IPS-20b (cell line): ENCODE data around the gene MET.
"Not testable (repeated sequence)": the region's sequence is repeated elsewhere in the genome, so short reads cannot be mapped to it uniquely, and the experiment has no call there.

Experiments
- H3K27ac ChIP-seq: one replicate; pipeline ENCODE4 v1.5.1; 2013; ENCODE audit warnings: low read length
- H3K27me3 ChIP-seq: 2 replicates; pipeline ENCODE4 v1.6.1; 2013; ENCODE audit warnings: mild to moderate bottlenecking, low read length, inconsistent platforms; ENCODE audit not compliant: insufficient read depth
- H3K36me3 ChIP-seq: 2 replicates; pipeline ENCODE4 v1.6.1; 2013; ENCODE audit warnings: low read depth, mild to moderate bottlenecking, inconsistent platforms, low read length, moderate library complexity; ENCODE audit not compliant: insufficient read depth
- H3K4me1 ChIP-seq: 2 replicates; pipeline ENCODE4 v1.6.1; 2013; ENCODE audit warnings: mild to moderate bottlenecking, control low read depth, inconsistent platforms, low read length, moderate library complexity; ENCODE audit not compliant: insufficient read depth
- H3K4me3 ChIP-seq: 2 replicates; pipeline ENCODE4 v1.5.1; 2013; ENCODE audit warnings: mild to moderate bottlenecking, low read length, inconsistent platforms
- H3K9ac ChIP-seq: 2 replicates; pipeline ENCODE4 v1.6.1; 2013; ENCODE audit warnings: low read depth, mild to moderate bottlenecking, inconsistent platforms, low read length, moderate library complexity
- H3K9me3 ChIP-seq: 2 replicates; pipeline ENCODE4 v1.6.1; 2013; ENCODE audit warnings: mild to moderate bottlenecking, low read depth, low read length, inconsistent platforms; ENCODE audit not compliant: insufficient read depth

The MET gene

DNA sequence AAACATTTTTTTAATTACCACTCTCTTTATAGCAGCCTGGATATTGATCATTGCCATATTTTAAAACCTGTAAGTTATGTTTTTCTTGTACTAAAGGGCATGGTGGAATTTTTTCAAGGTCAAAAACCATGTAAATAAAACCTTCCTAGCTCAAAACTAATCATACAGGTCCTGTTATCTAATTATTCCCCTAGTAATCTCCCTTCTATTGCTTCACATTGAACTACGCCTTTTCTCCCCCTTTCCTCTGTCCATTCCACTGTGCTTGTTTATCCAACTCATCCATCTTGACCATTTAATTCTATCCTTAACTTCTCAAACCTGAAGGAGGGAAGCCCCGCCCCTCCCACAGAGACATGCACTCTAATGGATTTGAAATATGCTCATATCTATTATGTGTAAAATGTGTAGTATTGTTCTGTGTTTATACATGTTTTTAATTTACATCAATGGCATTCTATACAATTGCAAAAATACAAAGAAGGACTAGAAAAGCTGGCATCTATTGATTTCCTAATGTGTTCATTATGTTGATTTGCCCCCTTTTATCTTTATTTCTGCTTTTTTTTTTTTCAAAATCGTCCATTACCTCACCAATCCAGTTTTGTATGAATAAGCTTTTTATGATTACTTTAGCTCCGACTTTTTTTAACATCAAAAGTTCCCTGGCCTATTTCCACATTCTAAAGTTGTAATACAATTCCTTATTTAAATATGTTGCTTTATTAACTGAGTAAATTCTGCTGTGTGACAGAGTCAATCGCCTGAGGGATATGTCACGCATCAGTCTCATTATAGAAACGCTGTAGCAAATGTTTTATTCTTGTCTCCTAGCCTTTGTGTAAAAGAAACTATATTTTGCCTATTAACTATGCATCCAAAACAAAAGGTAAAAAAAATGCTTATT, 61.0 kb downstream of the MET start:
- H3K9ac ChIP-seq = no peak overlapping the region
- no peaks in the 10 kb centered on the region for H3K36me3 ChIP-seq
- H3K27ac ChIP-seq = no peak overlapping the region
- H3K4me1 ChIP-seq = peaks cover 27% of the 10 kb centered on the region; the same call in 1 of the 2 replicates
- H3K27me3 ChIP-seq = no peaks in the 10 kb centered on the region
- no peak overlapping the region for H3K4me3 ChIP-seq
- H3K9me3 ChIP-seq = no peaks in the 10 kb centered on the region

GRCh38 chr7:116733924-116734580, 62.1 kb downstream of the MET start:
- Histone ChIP-seq H3K9ac (no peak overlapping the region), H3K27ac (no peak overlapping the region), H3K36me3 (no peaks in the 10 kb centered on the region), H3K4me1 (peaks cover 34% of the 10 kb centered on the region), H3K4me3 (no peak overlapping the region), H3K27me3 (no peaks in the 10 kb centered on the region), H3K9me3 (no peaks in the 10 kb centered on the region)

DNA sequence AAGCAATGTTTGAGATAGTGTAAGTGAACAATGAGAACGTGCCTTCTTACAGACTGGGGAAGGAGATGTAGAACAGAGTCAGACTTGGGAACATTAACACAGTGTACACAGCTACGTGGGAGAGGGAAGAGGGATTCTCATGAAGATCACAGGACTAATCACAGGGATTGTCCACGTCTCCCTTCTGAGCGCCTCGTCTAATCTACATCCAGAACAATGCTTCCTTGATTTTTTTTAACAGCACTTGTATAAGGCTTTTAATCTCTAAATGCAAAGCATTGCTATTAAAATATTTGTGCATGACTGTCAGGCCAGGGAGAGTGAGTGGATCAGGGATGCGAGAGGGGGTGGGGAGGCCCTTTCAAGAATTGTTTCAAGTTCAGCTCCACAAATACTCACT, 62.7 kb downstream of the MET start:
- Histone ChIP-seq H3K9ac (no peak overlapping the region), H3K27me3 (no peaks in the 10 kb centered on the region), H3K4me3 (no peak overlapping the region), H3K9me3 (no peaks in the 10 kb centered on the region), H3K4me1 (peaks cover 34% of the 10 kb centered on the region), H3K36me3 (no peaks in the 10 kb centered on the region), H3K27ac (no peak overlapping the region)

DNA sequence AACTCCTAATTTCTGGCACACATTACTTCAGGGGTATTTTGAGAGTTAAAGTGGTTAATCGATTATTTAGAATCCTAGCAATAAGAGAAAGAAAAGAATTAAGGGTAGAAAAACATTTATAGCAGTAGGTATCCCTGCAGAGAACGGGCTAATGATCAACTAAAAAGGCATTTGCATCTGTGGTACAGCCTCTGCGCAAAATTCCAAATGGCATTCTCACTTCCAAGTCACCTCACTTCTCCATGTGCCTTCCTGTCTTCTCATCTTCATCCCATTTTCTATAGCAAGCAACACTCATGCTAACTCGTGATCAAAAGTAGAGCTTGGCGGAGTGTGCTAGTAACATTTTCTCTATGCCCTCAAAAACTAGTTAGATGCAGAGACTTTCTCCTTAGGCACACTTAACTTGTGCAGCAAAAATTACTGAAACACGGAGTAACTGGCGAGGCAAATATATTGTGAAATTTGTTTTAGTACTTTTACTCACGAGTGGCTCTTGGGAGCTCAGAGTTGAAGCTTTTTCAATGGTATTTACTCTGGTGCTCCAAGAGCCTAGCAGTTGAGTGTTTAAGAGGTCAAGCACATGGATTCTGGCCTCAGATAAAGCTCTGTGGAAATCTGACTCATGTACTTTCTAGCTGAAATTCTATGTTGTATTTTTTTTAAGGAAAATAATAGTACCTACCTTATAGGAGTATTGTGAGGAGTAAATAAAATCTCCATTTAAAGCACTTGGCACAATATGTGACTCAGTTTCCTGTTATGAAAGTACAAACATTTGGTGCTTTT, 65.1 kb downstream of the MET start:
- H3K4me1 ChIP-seq = peaks cover 34% of the 10 kb centered on the region
- H3K27me3 ChIP-seq = no peaks in the 10 kb centered on the region
- no peak overlapping the region for H3K4me3 ChIP-seq
- H3K27ac ChIP-seq = no peak overlapping the region
- no peak overlapping the region for H3K9ac ChIP-seq
- H3K36me3 ChIP-seq = no peaks in the 10 kb centered on the region
- H3K9me3 ChIP-seq = no peaks in the 10 kb centered on the region

DNA sequence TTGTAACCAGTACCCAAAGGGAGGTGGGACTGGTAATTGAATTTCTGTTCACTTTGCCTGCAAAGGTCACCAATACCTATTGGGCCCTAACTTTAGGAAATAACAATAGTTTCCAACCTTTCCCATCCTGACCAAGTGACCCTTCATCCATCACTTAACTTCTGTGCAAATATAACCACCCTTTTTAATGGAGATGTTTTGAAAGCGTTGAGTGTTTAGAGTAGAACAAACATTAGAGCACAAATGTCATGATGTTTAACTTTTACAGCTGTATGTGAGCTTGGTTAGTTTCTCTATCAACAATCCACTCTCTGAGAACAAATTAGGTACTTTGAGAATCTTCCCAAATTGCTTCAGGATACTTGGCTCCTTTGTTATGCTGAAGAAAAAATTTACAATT, 66.4 kb downstream of the MET start:
- Histone ChIP-seq H3K9me3 (no peaks in the 10 kb centered on the region), H3K9ac (no peak overlapping the region), H3K36me3 (no peaks in the 10 kb centered on the region), H3K4me1 (peaks cover 34% of the 10 kb centered on the region), H3K27me3 (no peaks in the 10 kb centered on the region), H3K27ac (no peak overlapping the region), H3K4me3 (no peak overlapping the region)

- Histone ChIP-seq H3K4me3 (no peak overlapping the region), H3K27ac (no peak overlapping the region), H3K9ac (no peak overlapping the region), H3K4me1 (peaks cover 28% of the 10 kb centered on the region), H3K9me3 (no peaks in the 10 kb centered on the region), H3K27me3 (no peaks in the 10 kb centered on the region), H3K36me3 (no peaks in the 10 kb centered on the region)
Observed at GRCh38 chr7:116739307-116739706, 67.3 kb downstream of the MET start.

DNA sequence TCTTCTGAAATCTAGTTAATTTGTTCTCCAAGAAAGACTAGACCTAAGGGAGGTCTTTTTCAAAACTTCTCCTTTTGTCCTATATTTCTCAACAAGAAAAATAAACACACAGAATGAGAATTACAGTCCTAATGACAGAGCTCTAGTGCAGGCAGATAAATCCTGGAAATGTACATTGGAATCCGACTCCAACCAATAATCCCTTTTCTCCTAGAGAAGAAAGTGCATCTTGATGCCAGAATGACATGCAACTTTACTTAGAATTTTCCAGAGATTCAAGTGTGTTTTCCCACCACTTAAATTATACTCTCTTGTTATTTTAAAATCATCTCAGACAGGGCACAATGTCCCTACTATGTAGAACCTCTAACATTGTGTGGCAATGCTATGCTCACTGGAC, 68.2 kb downstream of the MET start:
- H3K4me3 ChIP-seq = no peak overlapping the region
- H3K27me3 ChIP-seq = no peaks in the 10 kb centered on the region
- H3K9ac ChIP-seq = no peak overlapping the region
- H3K4me1 ChIP-seq = peaks cover 19% of the 10 kb centered on the region
- H3K9me3 ChIP-seq = no peaks in the 10 kb centered on the region
- no peaks in the 10 kb centered on the region for H3K36me3 ChIP-seq
- no peak overlapping the region for H3K27ac ChIP-seq

- no peaks in the 10 kb centered on the region for H3K9me3 ChIP-seq
- H3K36me3 ChIP-seq = no peaks in the 10 kb centered on the region
- H3K4me1 ChIP-seq = peaks cover 19% of the 10 kb centered on the region
- no peaks in the 10 kb centered on the region for H3K27me3 ChIP-seq
- H3K4me3 ChIP-seq = no peak overlapping the region
- no peak overlapping the region for H3K27ac ChIP-seq
- no peak overlapping the region for H3K9ac ChIP-seq
Observed at GRCh38 chr7:116740755-116741462, 68.9 kb downstream of the MET start.

DNA sequence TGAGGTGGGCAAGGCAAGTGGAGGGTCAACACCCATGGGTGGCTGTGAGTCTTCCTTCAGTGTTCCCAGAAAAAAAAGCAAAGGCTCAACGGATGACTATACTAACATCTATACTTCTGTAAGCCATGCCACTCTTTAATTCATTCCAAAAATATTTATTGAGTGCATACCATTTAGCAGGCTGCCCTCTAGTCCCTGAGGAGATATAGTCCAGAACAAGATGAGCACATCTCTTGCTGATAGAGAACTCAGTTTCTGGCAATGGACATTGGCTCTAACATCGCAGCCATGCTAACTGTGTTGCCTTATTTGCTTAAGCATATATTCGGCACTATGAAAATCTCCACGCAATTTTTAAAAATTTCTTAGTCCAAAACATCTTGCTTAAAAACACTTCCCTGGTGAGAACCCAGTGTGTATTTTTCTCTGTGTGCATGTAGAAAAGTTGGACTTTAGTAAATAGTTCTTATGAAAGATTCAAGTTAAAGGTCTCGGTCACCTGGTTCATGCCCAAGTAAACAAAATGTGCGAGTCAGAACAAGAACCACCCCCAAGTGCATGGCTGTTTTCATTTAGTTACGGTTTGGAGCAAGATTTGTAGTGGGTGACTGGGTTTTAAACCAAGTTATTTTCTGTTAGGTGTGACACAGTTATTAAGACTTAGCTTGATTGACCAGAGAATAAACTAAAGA, 69.8 kb downstream of the MET start:
- Histone ChIP-seq H3K4me3 (no peak overlapping the region), H3K27ac (no peak overlapping the region), H3K9me3 (no peaks in the 10 kb centered on the region), H3K4me1 (peaks cover 16% of the 10 kb centered on the region), H3K9ac (no peak overlapping the region), H3K27me3 (no peaks in the 10 kb centered on the region), H3K36me3 (no peaks in the 10 kb centered on the region)

DNA sequence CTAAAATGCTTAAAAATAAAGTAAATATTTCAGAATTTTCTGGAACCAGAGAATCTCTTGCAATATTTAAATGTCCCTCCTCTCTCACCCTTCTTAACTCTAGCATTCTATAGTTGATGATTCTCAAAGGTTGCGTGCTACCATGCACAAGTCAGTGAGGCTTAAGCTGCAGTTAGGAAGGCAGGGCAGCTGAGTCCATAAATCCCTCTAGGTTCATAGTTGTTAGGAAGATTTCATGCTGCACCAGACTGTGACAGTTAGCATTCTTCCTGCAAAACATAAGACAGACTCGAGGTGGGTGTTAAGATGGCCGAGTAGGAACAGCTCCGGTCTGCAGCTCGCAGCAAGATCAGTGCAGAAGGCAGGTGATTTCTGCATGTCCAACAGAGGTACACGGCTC, 70.6 kb downstream of the MET start:
- Histone ChIP-seq H3K27ac (no peak overlapping the region), H3K9ac (no peak overlapping the region), H3K9me3 (no peaks in the 10 kb centered on the region), H3K4me1 (peaks cover 11% of the 10 kb centered on the region), H3K27me3 (no peaks in the 10 kb centered on the region), H3K4me3 (no peak overlapping the region), H3K36me3 (no peaks in the 10 kb centered on the region)

- H3K4me1 ChIP-seq, H3K9ac ChIP-seq, H3K36me3 ChIP-seq, H3K27ac ChIP-seq, H3K27me3 ChIP-seq, H3K4me3 ChIP-seq, H3K9me3 ChIP-seq: not testable (repeated sequence)
Observed at GRCh38 chr7:116743835-116744234, 71.8 kb downstream of the MET start.
